HUDEP-2 (cell line): ENCODE data around the gene ACOX2.

ENCODE experiments used
- DNase-seq, 76 experiments: peaks; one replicate each; lab custom pipeline; 2025; ENCODE audit not compliant: unreplicated experiment in 76 of 76; lab: John Stamatoyannopoulos, UW

ACOX2 gene

GRCh38 chr3:58567251-58567515, 30.2 kb upstream of the ACOX2 start:
- DNase-seq = no peak

GRCh38 chr3:58566398-58567250, 29.6 kb upstream of the ACOX2 start:
- no peak for DNase-seq

GRCh38 chr3:58565621-58566397, 28.8 kb upstream of the ACOX2 start:
- no peak for DNase-seq

GRCh38 chr3:58564456-58565160, 27.6 kb upstream of the ACOX2 start:
- DNase-seq = no peak

- DNase-seq = no peak
Observed at GRCh38 chr3:58564054-58564453, 27.1 kb upstream of the ACOX2 start.

GRCh38 chr3:58563386-58564035, 26.5 kb upstream of the ACOX2 start:
- DNase-seq = no peak

- DNase-seq = no peak
Observed at GRCh38 chr3:58562498-58562897, 25.5 kb upstream of the ACOX2 start.

- no peak for DNase-seq
Observed at GRCh38 chr3:58560771-58561311, 23.9 kb upstream of the ACOX2 start.

- no peak for DNase-seq
Observed at GRCh38 chr3:58559586-58559985, 22.6 kb upstream of the ACOX2 start.

GRCh38 chr3:58557491-58557890, 20.5 kb upstream of the ACOX2 start:
- DNase-seq = no peak

GRCh38 chr3:58556761-58557221, 19.8 kb upstream of the ACOX2 start:
- DNase-seq = no peak

GRCh38 chr3:58556001-58556400, 19.0 kb upstream of the ACOX2 start:
- no peak for DNase-seq

- no peak for DNase-seq
Observed at GRCh38 chr3:58555203-58555602, 18.2 kb upstream of the ACOX2 start.

- DNase-seq = no peak
Observed at GRCh38 chr3:58553003-58553402, 16.0 kb upstream of the ACOX2 start.

- DNase-seq = no peak
Observed at GRCh38 chr3:58551636-58552180, 14.7 kb upstream of the ACOX2 start.

GRCh38 chr3:58544541-58544940, 7.6 kb upstream of the ACOX2 start:
- no peak for DNase-seq

- no peak for DNase-seq
Observed at GRCh38 chr3:58540176-58540858, 3.3 kb upstream of the ACOX2 start.

GRCh38 chr3:58539626-58540025, 2.6 kb upstream of the ACOX2 start:
- no peak for DNase-seq

- DNase-seq = no peak
Observed at GRCh38 chr3:58537412-58538301, 667 bp upstream of the ACOX2 start.
